Measurements from ENCODE around the gene SESN1.

SESN1 gene

DNA sequence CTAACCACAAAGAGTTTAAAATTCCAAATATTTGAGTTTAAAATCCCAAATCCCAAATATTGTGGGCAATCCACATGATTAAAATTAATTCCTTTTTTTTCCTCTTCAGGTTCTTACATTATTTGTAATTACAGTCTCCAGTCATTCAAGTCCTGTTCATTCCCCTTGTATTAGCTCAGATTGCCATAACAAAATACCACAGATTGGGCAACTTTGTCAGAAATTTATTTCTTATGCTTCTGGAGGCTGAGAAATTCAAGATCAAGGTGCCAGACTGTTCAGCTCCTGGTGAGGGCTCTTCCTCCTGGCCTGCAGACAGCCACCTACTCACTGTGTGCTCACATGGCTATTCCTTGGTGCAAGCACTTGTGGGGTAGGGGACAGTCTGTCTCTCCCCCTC lies 141.0 kb downstream of the SESN1 start:
- DNase-seq = no peak

DNA sequence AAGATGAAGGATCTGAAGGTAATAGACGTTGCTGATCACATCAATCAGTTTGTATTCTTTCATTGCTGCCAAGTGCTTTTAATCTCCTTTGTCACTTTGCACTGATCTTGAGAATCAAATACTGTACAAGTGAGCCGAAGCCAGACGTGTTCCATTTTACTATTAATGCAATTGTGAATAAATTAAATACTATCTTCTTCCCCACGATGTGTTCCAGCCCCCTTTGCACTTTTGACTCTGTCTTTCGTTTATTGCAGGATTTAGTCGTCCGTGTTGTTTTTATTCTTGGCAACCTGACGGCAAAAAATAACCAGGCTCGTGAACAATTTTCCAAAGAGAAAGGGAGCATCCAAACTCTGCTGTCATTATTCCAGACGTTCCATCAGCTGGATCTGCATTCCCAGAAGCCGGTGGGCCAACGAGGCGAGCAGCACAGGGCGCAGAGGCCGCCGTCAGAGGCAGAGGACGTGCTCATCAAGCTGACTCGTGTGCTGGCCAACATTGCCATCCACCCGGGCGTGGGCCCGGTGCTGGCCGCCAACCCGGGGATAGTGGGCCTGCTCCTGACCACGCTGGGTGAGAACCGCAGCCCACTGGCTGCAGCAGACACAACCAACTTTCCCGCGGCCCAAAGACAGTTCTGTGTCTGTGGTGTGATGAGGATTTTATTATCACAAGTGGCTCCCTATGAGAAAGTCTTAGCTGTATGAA lies 141.7 kb downstream of the SESN1 start:
- DNase-seq = no peak

DNA sequence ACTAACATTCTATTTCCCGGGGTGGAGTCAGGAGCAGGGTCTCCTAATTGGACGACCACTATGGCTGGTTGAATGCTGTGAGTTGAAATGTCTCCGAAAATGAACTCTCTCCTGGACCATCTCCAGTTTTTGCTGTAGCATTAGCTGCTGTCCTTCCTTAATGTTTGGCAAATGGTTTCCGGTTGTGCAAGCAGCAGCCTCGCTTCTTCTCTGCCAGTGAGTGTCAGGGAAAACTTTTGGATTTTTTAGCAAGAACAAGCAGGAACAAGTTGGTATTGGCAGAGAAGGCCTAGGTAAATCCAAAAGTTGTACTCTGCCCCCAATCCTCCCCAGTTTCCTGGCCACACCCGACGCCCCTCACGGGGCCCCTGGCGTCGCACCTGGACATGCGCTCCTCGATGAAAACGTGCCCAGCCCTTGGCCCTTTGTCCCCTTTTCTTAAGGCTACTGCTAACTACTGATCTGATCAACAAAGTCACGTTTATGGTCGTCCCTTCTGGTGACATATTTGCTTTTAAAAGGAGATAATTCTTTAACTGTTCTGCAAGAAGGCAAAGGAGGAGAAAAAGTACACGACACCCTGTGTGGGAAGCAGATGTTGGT lies 143.2 kb downstream of the SESN1 start:
- no peak for DNase-seq

GRCh38 chr6:108948181-108948661 lies 146.4 kb downstream of the SESN1 start:
- no peak for DNase-seq

DNA sequence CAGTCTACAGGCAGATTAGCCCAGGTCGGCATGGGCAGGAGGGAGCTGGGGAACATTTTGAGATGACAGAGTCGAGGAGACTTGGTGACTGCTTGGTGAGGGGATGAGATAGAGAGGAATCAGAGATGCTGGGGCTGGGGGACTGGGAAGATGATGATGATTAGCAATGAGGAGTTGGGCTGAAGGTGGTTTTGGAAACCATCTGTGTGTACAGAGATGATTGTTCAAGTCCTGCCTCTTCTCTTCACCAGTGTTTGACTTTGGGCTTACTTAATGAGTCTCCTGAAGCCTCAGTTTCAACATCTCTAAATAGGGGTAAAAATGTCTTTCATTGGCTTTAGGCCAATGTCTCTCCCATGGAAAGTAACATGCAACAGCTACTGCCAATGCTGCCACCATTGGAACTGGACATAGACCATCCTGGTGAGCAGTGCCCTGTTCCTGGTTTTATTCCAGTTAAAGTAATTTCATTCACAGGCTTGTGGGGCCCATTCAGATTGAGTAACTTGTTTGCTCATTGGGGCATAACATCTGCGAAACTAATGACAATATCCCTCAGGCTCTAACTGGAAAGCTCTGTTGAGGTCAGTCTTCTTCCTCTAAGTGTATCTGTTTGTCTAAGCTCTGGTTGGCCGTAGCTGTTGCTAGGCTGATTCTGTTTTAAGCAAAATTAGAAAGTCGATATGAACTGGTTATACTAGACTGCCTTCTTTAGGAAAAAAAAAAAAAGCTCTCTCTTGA lies 147.4 kb downstream of the SESN1 start:
- DNase-seq = no peak

DNA sequence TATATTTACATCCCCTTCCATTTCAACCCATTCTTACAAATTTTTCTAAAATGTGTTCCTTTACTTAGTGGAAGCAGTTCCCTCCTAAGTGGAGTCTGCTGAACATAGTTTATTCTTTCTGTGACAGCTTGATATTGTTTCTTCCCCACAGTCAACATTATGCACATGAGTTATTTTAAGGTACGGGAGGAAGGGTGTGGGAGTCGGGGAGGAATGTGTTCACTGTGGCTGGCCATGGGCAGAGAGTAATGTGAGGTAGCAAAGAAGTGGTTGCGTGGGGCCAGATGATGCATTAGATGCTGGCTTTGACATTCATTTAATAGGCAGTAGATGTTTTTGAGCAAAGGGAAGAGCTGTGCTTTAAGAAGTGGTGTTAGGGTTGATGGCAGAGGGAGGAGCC lies 148.0 kb downstream of the SESN1 start:
- DNase-seq = no peak

GRCh38 chr6:108945681-108946159 lies 148.9 kb downstream of the SESN1 start:
- DNase-seq = no peak

- no peak for DNase-seq
Observed at GRCh38 chr6:108944707-108945680, 149.7 kb downstream of the SESN1 start.

- no peak for DNase-seq
Observed at GRCh38 chr6:108944071-108944470, 150.6 kb downstream of the SESN1 start.

- peak; percentile 75 for DNase-seq
Observed at GRCh38 chr6:108942556-108943492, 151.8 kb downstream of the SESN1 start.

DNA sequence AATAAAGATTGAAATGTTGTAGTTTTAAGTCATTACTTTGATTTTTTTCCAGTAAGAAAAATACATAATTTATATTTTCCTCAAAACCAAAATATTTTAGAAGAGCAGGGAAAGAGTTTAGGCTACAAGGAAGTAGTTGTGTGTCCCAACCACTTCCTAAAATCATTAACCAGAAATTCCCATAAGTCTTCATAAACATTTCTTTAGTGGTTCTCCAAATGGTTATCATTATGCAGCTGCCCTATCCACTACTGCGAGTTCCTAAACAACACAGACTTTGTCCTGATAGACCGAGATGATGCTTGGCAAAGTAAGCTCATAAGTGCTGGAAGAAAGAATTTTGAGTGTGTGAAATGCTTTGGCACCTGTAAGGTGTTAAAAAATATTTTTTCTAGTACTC lies 152.8 kb downstream of the SESN1 start:
- DNase-seq = no peak

DNA sequence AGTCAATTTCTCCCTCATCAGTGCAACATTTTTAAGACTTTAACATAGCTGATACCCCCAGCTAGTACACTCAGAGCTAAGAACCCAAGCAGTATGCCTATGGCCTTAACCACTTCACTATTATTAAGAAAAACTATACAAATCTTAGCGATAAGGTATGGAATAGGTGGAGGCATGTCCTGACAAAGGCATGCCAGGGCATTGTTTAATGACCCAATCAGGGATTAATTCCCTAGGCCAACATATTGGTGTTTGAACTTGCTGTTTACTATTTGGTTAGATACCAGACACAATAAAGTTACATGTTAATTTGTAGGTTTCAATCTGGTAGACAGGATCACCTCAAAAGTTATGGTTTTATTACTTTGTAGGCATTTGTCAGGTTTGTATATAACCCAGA lies 153.4 kb downstream of the SESN1 start:
- no peak for DNase-seq

- no peak for DNase-seq
Observed at GRCh38 chr6:108940741-108941140, 153.9 kb downstream of the SESN1 start.

- DNase-seq = no peak
Observed at GRCh38 chr6:108937170-108937569, 157.5 kb downstream of the SESN1 start.
